ENCODE results near the gene DNAJC22. TPM values are rescaled to one million over a fixed set of nuclear protein-coding genes. Genes with fewer than 3 reads are reported as not detected.

Gene DNAJC22
- total RNA-seq, 1 donor, result 1.1 TPM

GRCh38 chr12:49357103-49357678, 10.5 kb downstream of the DNAJC22 start:
- Histone ChIP-seq H3K4me2 (ENCODE audit: insufficient read depth, low read length) (peak overlapping the region; percentile 34), H2AFZ (ENCODE audit: low read length) (no peak overlapping the region), H4K20me1 (ENCODE audit: insufficient read depth, low read length) (no peaks in the 10 kb centered on the region), H3K79me2 (ENCODE audit: insufficient read depth, low read length) (no peaks in the 10 kb centered on the region), H3K9me3 (ENCODE audit: low read depth, low read length) (no peaks in the 10 kb centered on the region), H3K27me3 (ENCODE audit: insufficient read depth, low read length) (no peaks in the 10 kb centered on the region), H3K4me1 (ENCODE audit: insufficient read depth, low read length) (peaks cover 16% of the 10 kb centered on the region), H3K4me3 (ENCODE audit: insufficient read depth, low read length) (no peak overlapping the region), H3K36me3 (ENCODE audit: insufficient read depth, low read length) (no peaks in the 10 kb centered on the region), H3K27ac (ENCODE audit: low read depth, low read length) (peak overlapping the region; percentile 42)
- TF ChIP-seq CTCF (IDR thresholded peaks at IDR 0.05; ENCODE audit: extremely low read depth, low read depth, low read length), result peak; percentile 65
- DNase-seq (ENCODE audit: insufficient read length, low spot score, missing footprints), result peak; percentile 49

- Histone ChIP-seq H3K27ac (ENCODE audit: low read depth, low read length) (peak overlapping the region; percentile 44), H3K4me3 (ENCODE audit: insufficient read depth, low read length) (peak overlapping the region; percentile 26), H3K9me3 (ENCODE audit: low read depth, low read length) (no peaks in the 10 kb centered on the region), H4K20me1 (ENCODE audit: insufficient read depth, low read length) (no peaks in the 10 kb centered on the region), H2AFZ (ENCODE audit: low read length) (peak overlapping the region; percentile 21), H3K4me1 (ENCODE audit: insufficient read depth, low read length) (peaks cover 16% of the 10 kb centered on the region), H3K27me3 (ENCODE audit: insufficient read depth, low read length) (no peaks in the 10 kb centered on the region), H3K4me2 (ENCODE audit: insufficient read depth, low read length) (peak overlapping the region; percentile 75), H3K79me2 (ENCODE audit: insufficient read depth, low read length) (no peaks in the 10 kb centered on the region), H3K36me3 (ENCODE audit: insufficient read depth, low read length) (no peaks in the 10 kb centered on the region)
- peak; percentile 82 for DNase-seq (ENCODE audit: insufficient read length, low spot score, missing footprints)
- peak; percentile 84 for TF ChIP-seq CTCF (IDR thresholded peaks at IDR 0.05; ENCODE audit: extremely low read depth, low read depth, low read length)
Measured at GRCh38 chr12:49358483-49359141, 11.9 kb downstream of the DNAJC22 start.

GRCh38 chr12:49359671-49360070, 13.0 kb downstream of the DNAJC22 start:
- Histone ChIP-seq H3K27me3 (ENCODE audit: insufficient read depth, low read length) (no peaks in the 10 kb centered on the region), H2AFZ (ENCODE audit: low read length) (no peak overlapping the region), H4K20me1 (ENCODE audit: insufficient read depth, low read length) (no peaks in the 10 kb centered on the region), H3K9me3 (ENCODE audit: low read depth, low read length) (no peaks in the 10 kb centered on the region), H3K4me1 (ENCODE audit: insufficient read depth, low read length) (peaks cover 18% of the 10 kb centered on the region), H3K79me2 (ENCODE audit: insufficient read depth, low read length) (no peaks in the 10 kb centered on the region), H3K36me3 (ENCODE audit: insufficient read depth, low read length) (no peaks in the 10 kb centered on the region), H3K27ac (ENCODE audit: low read depth, low read length) (no peak overlapping the region), H3K4me2 (ENCODE audit: insufficient read depth, low read length) (no peak overlapping the region), H3K4me3 (ENCODE audit: insufficient read depth, low read length) (no peak overlapping the region)
- TF ChIP-seq CTCF (IDR thresholded peaks at IDR 0.05; ENCODE audit: extremely low read depth, low read depth, low read length), result no peak
- DNase-seq (ENCODE audit: insufficient read length, low spot score, missing footprints), result peak; percentile 73

GRCh38 chr12:49362077-49362476, 15.4 kb downstream of the DNAJC22 start:
- Histone ChIP-seq H3K4me2 (ENCODE audit: insufficient read depth, low read length) (no peak overlapping the region), H2AFZ (ENCODE audit: low read length) (no peak overlapping the region), H3K36me3 (ENCODE audit: insufficient read depth, low read length) (no peaks in the 10 kb centered on the region), H3K27me3 (ENCODE audit: insufficient read depth, low read length) (no peaks in the 10 kb centered on the region), H3K4me3 (ENCODE audit: insufficient read depth, low read length) (no peak overlapping the region), H3K9me3 (ENCODE audit: low read depth, low read length) (no peaks in the 10 kb centered on the region), H4K20me1 (ENCODE audit: insufficient read depth, low read length) (peaks cover 3% of the 10 kb centered on the region), H3K4me1 (ENCODE audit: insufficient read depth, low read length) (peaks cover 35% of the 10 kb centered on the region), H3K27ac (ENCODE audit: low read depth, low read length) (no peak overlapping the region), H3K79me2 (ENCODE audit: insufficient read depth, low read length) (peaks cover 5% of the 10 kb centered on the region)
- DNase-seq (ENCODE audit: insufficient read length, low spot score, missing footprints), result no peak
- no peak for TF ChIP-seq CTCF (IDR thresholded peaks at IDR 0.05; ENCODE audit: extremely low read depth, low read depth, low read length)

Measured in osteoblast (primary cell).